GM13976 (cell line): ENCODE results near the gene HDGFL1.

Experiments used
- DNase-seq: peaks from one replicate; pipeline ENCODE4 v3.0.0; 2012; ENCODE audit warnings: low spot score
- CTCF ChIP-seq: IDR thresholded peaks from 2 replicates; pipeline ENCODE4 v1.5.1; 2012; ENCODE audit warnings: borderline replicate concordance, mild to moderate bottlenecking; ENCODE audit not compliant: insufficient read depth; ENCODE audit errors: extremely low read depth, missing control alignments, control extremely low read depth
- in situ Hi-C: fragments of 300-500 bp; cut with MboI; formaldehyde crosslinking; loops from one replicate; pipeline ENCODE4 v1.12.0; 2022; ENCODE audit warnings: low sequenced_read_pairs, mixed read lengths, inconsistent platforms; ENCODE audit not compliant: unreplicated experiment

HDGFL1 gene

GRCh38 chr6:22544476-22544875 is 24.9 kb upstream of the HDGFL1 start:
- no peak for TF ChIP-seq CTCF
- no peak for DNase-seq
- in situ Hi-C loops = no loop called here

GRCh38 chr6:22545051-22545450 is 24.3 kb upstream of the HDGFL1 start:
- no peak for TF ChIP-seq CTCF
- no peak for DNase-seq
- in situ Hi-C loops = no loop called here

- in situ Hi-C loops = no loop called here
- DNase-seq = no peak
- no peak for TF ChIP-seq CTCF
These were observed 23.1 kb upstream of the HDGFL1 start for GRCh38 chr6:22546236-22546635.

GRCh38 chr6:22550971-22551670 is 18.2 kb upstream of the HDGFL1 start:
- in situ Hi-C loops = no loop called here
- no peak for DNase-seq
- no peak for TF ChIP-seq CTCF

- in situ Hi-C loops = no loop called here
- no peak for DNase-seq
- no peak for TF ChIP-seq CTCF
These were observed 13.1 kb upstream of the HDGFL1 start for GRCh38 chr6:22556266-22556665.

GRCh38 chr6:22557007-22557406 is 12.4 kb upstream of the HDGFL1 start:
- TF ChIP-seq CTCF = no peak
- no peak for DNase-seq
- in situ Hi-C loops = no loop called here

GRCh38 chr6:22558288-22558882 is 11.0 kb upstream of the HDGFL1 start:
- DNase-seq = no peak
- in situ Hi-C loops = no loop called here

More at GRCh38 chr6:22558288-22558882, 11.0 kb upstream of the HDGFL1 start:
- TF ChIP-seq CTCF = no peak
